Activated T-helper 17 cell treated with anti-CD3 and anti-CD28 coated beads, Interleukin-2, amount 50 U/mL, for 72 hours (primary cell): ENCODE data around the gene NCAPG2. TPM values are rescaled to one million over a fixed set of nuclear protein-coding genes. Genes with fewer than 3 reads are reported as not detected.
"Not testable (repeated sequence)": the region's sequence is repeated elsewhere in the genome, so short reads cannot be mapped to it uniquely, and the experiment has no call there.

Experiments used
- ATAC-seq: fragments of 150-1000 bp; cut with Tn5 transposase; replicated peaks from 2 replicates; pipeline ENCODE4 v1.10.0; 2021; ENCODE audit warnings: mild to moderate bottlenecking, moderate library complexity
- H3K27ac Mint-ChIP-seq: one replicate; pipeline ENCODE4 v1.8.0; 2022; ENCODE audit warnings: mixed read lengths
- H3K27me3 Mint-ChIP-seq: one replicate; pipeline ENCODE4 v1.8.0; 2022; ENCODE audit warnings: mixed read lengths
- H3K36me3 Mint-ChIP-seq: one replicate; pipeline ENCODE4 v1.8.0; 2022; ENCODE audit warnings: low read depth, mild to moderate bottlenecking, mixed read lengths
- H3K4me1 Mint-ChIP-seq: one replicate; pipeline ENCODE4 v1.8.0; 2022; ENCODE audit warnings: mixed read lengths
- H3K4me3 Mint-ChIP-seq: one replicate; pipeline ENCODE4 v1.8.0; 2022; ENCODE audit warnings: mild to moderate bottlenecking, mixed read lengths
- H3K9me3 Mint-ChIP-seq: one replicate; pipeline ENCODE4 v1.8.0; 2022; ENCODE audit warnings: mixed read lengths
- total RNA-seq, 2 donors: library from RNA; stranded (reverse); gene quantifications; one replicate each; pipeline ENCODE4 v1.2.3, GENCODE V29; 2022

The NCAPG2 gene
- total RNA-seq, 2 donors from 2014 or later, result 129 to 141 TPM

- Mint-ChIP-seq H3K4me3 (no peak overlapping the region), H3K27me3 (no peaks in the 10 kb centered on the region), H3K36me3 (peaks cover 83% of the 10 kb centered on the region), H3K4me1 (no peaks in the 10 kb centered on the region), H3K27ac (no peak overlapping the region), H3K9me3 (no peaks in the 10 kb centered on the region)
- no peak for ATAC-seq
Measured at GRCh38 chr7:158685693-158686092, 18.9 kb downstream of the NCAPG2 start.

GRCh38 chr7:158684329-158684728 lies 20.3 kb downstream of the NCAPG2 start:
- no peak overlapping the region for H3K4me3 Mint-ChIP-seq
- no peaks in the 10 kb centered on the region for H3K4me1 Mint-ChIP-seq
- no peaks in the 10 kb centered on the region for H3K9me3 Mint-ChIP-seq
- peaks cover 83% of the 10 kb centered on the region for H3K36me3 Mint-ChIP-seq
- no peak for ATAC-seq
- H3K27me3 Mint-ChIP-seq, result no peaks in the 10 kb centered on the region
- no peak overlapping the region for H3K27ac Mint-ChIP-seq

- H3K4me1 Mint-ChIP-seq, result no peaks in the 10 kb centered on the region
- ATAC-seq, result no peak
- no peak overlapping the region for H3K27ac Mint-ChIP-seq
- no peaks in the 10 kb centered on the region for H3K27me3 Mint-ChIP-seq
- peaks cover 83% of the 10 kb centered on the region for H3K36me3 Mint-ChIP-seq
- H3K4me3 Mint-ChIP-seq, result no peak overlapping the region
- H3K9me3 Mint-ChIP-seq, result no peaks in the 10 kb centered on the region
Measured at GRCh38 chr7:158683541-158683940, 21.1 kb downstream of the NCAPG2 start.

- no peaks in the 10 kb centered on the region for H3K27me3 Mint-ChIP-seq
- H3K4me3 Mint-ChIP-seq, result no peak overlapping the region
- ATAC-seq, result no peak
- H3K27ac Mint-ChIP-seq, result no peak overlapping the region
- no peaks in the 10 kb centered on the region for H3K4me1 Mint-ChIP-seq
- no peaks in the 10 kb centered on the region for H3K9me3 Mint-ChIP-seq
- H3K36me3 Mint-ChIP-seq, result peaks cover 80% of the 10 kb centered on the region
Measured at GRCh38 chr7:158682456-158682855, 22.1 kb downstream of the NCAPG2 start.

GRCh38 chr7:158680754-158681153 lies 23.9 kb downstream of the NCAPG2 start:
- H3K36me3 Mint-ChIP-seq, result peaks cover 81% of the 10 kb centered on the region
- H3K27me3 Mint-ChIP-seq, result no peaks in the 10 kb centered on the region
- H3K4me1 Mint-ChIP-seq, result peaks cover 12% of the 10 kb centered on the region
- no peaks in the 10 kb centered on the region for H3K9me3 Mint-ChIP-seq
- H3K4me3 Mint-ChIP-seq, result no peak overlapping the region
- no peak for ATAC-seq
- H3K27ac Mint-ChIP-seq, result no peak overlapping the region

GRCh38 chr7:158676906-158677305 lies 27.7 kb downstream of the NCAPG2 start:
- Mint-ChIP-seq H3K4me1 (peaks cover 24% of the 10 kb centered on the region), H3K27ac (peak overlapping the region; percentile 81), H3K9me3 (no peaks in the 10 kb centered on the region), H3K27me3 (no peaks in the 10 kb centered on the region), H3K36me3 (peaks cover 92% of the 10 kb centered on the region), H3K4me3 (peak overlapping the region; percentile 55)
- peak; percentile 85 for ATAC-seq

- H3K4me3 Mint-ChIP-seq, result peak overlapping the region; percentile 55
- H3K27ac Mint-ChIP-seq, result peak overlapping the region; percentile 81
- H3K36me3 Mint-ChIP-seq, result peaks cover 96% of the 10 kb centered on the region
Measured at GRCh38 chr7:158676171-158676840, 28.3 kb downstream of the NCAPG2 start.

GRCh38 chr7:158672975-158673374 lies 31.6 kb downstream of the NCAPG2 start:
- Mint-ChIP-seq H3K27ac (peak overlapping the region; percentile 78), H3K27me3 (no peaks in the 10 kb centered on the region), H3K4me1 (peaks cover 24% of the 10 kb centered on the region), H3K9me3 (no peaks in the 10 kb centered on the region), H3K36me3 (peaks cover 92% of the 10 kb centered on the region), H3K4me3 (no peak overlapping the region)
- peak; percentile 23 for ATAC-seq

More at GRCh38 chr7:158676171-158676840, 28.3 kb downstream of the NCAPG2 start:
- Mint-ChIP-seq H3K4me1 (peaks cover 24% of the 10 kb centered on the region), H3K9me3 (no peaks in the 10 kb centered on the region), H3K27me3 (no peaks in the 10 kb centered on the region)
- ATAC-seq, result peak; percentile 75

- not testable (repeated sequence) for ATAC-seq
Measured at GRCh38 chr7:158668086-158668485, 36.5 kb downstream of the NCAPG2 start.

GRCh38 chr7:158666966-158667678 lies 37.5 kb downstream of the NCAPG2 start:
- H3K36me3 Mint-ChIP-seq, result peaks cover 78% of the 10 kb centered on the region
- peaks cover 21% of the 10 kb centered on the region for H3K4me1 Mint-ChIP-seq
- H3K27ac Mint-ChIP-seq, H3K27me3 Mint-ChIP-seq, H3K9me3 Mint-ChIP-seq, ATAC-seq: not testable (repeated sequence)
- peak overlapping the region; percentile 30 for H3K4me3 Mint-ChIP-seq

More at GRCh38 chr7:158668086-158668485, 36.5 kb downstream of the NCAPG2 start:
- Mint-ChIP-seq H3K4me1 (peaks cover 20% of the 10 kb centered on the region), H3K36me3 (peaks cover 77% of the 10 kb centered on the region)
- H3K4me3 Mint-ChIP-seq, H3K27ac Mint-ChIP-seq, H3K9me3 Mint-ChIP-seq, H3K27me3 Mint-ChIP-seq: not testable (repeated sequence)

GRCh38 chr7:158666401-158666800 lies 38.2 kb downstream of the NCAPG2 start:
- H3K27me3 Mint-ChIP-seq, result no peaks in the 10 kb centered on the region
- peak overlapping the region; percentile 30 for H3K4me3 Mint-ChIP-seq

GRCh38 chr7:158664406-158664805 lies 40.2 kb downstream of the NCAPG2 start:
- Mint-ChIP-seq H3K27ac (peak overlapping the region; percentile 21), H3K27me3 (no peaks in the 10 kb centered on the region), H3K4me3 (peak overlapping the region; percentile 77), H3K36me3 (peaks cover 70% of the 10 kb centered on the region), H3K9me3 (no peaks in the 10 kb centered on the region), H3K4me1 (peaks cover 21% of the 10 kb centered on the region)
- peak; percentile 76 for ATAC-seq

More at GRCh38 chr7:158666401-158666800, 38.2 kb downstream of the NCAPG2 start:
- Mint-ChIP-seq H3K4me1 (peaks cover 21% of the 10 kb centered on the region), H3K36me3 (peaks cover 78% of the 10 kb centered on the region), H3K27ac (no peak overlapping the region), H3K9me3 (no peaks in the 10 kb centered on the region)
- no peak for ATAC-seq

- Mint-ChIP-seq H3K9me3 (no peaks in the 10 kb centered on the region), H3K4me1 (peaks cover 21% of the 10 kb centered on the region), H3K36me3 (peaks cover 68% of the 10 kb centered on the region), H3K4me3 (peak overlapping the region; percentile 77), H3K27me3 (no peaks in the 10 kb centered on the region), H3K27ac (peak overlapping the region; percentile 83)
- peak; percentile 8 for ATAC-seq
Measured at GRCh38 chr7:158663428-158663741, 41.2 kb downstream of the NCAPG2 start.

- Mint-ChIP-seq H3K4me3 (peak overlapping the region; percentile 77), H3K36me3 (peaks cover 73% of the 10 kb centered on the region), H3K4me1 (peaks cover 25% of the 10 kb centered on the region), H3K9me3 (no peaks in the 10 kb centered on the region), H3K27ac (peak overlapping the region; percentile 83), H3K27me3 (no peaks in the 10 kb centered on the region)
- ATAC-seq, result peak; percentile 75
Measured at GRCh38 chr7:158662610-158663427, 41.8 kb downstream of the NCAPG2 start.
